ENCODE data around the gene QSER1. TPM values are rescaled to one million over a fixed set of nuclear protein-coding genes. Genes with fewer than 3 reads are reported as not detected.
A peak's percentile ranks its signal among the peaks of the same experiment; 100 is the strongest.

Gene QSER1
- total and polyA plus RNA-seq, 9 of the 15 experiments (the other 6 are each of a cell fraction or from before 2014, with no cell fraction given), result 5.8 to 33.6 (median 22.3) TPM

- TF ChIP-seq XRCC5 (IDR thresholded peaks at IDR 0.05; ENCODE audit: low read depth, low read length), result no peak
- no peak for TF ChIP-seq RNF219 (CRISPR knock-in tag; IDR thresholded peaks at IDR 0.05)
- TF ChIP-seq MIER1 (IDR thresholded peaks at IDR 0.05; ENCODE audit: low read depth), result no peak
- no peak for TF ChIP-seq CBFA2T3 (IDR thresholded peaks at IDR 0.05)
- no peak for TF ChIP-seq ZBTB26 (CRISPR knock-in tag; IDR thresholded peaks at IDR 0.05)
- TF ChIP-seq THAP7 (CRISPR knock-in tag; IDR thresholded peaks at IDR 0.05), result no peak
- TF ChIP-seq ZKSCAN8 (CRISPR knock-in tag; IDR thresholded peaks at IDR 0.05), result no peak
- no peak for TF ChIP-seq BCL6 (CRISPR knock-in tag; IDR thresholded peaks at IDR 0.05)
- no peak for TF ChIP-seq ILK (tag; IDR thresholded peaks at IDR 0.05; ENCODE audit: borderline replicate concordance, low read depth)
- TF ChIP-seq UBTF (IDR thresholded peaks at IDR 0.05; ENCODE audit: borderline replicate concordance in 1 of 2, low read depth in 2 of 2, low read length in 2 of 2), result no peak; a peak in 2 of 4 replicates
- peak; percentile 96 for TF ChIP-seq TOE1 (IDR thresholded peaks at IDR 0.05; ENCODE audit: borderline replicate concordance)
- no peak for TF ChIP-seq TOE1 (CRISPR knock-in tag; IDR thresholded peaks at IDR 0.05; ENCODE audit: borderline replicate concordance, low read depth)
- TF ChIP-seq ARID1B (IDR thresholded peaks at IDR 0.05), result peak; percentile 28; the same call in 1 of the 2 replicates
- TF ChIP-seq HIVEP1 (CRISPR knock-in tag; IDR thresholded peaks at IDR 0.05), result no peak
- TF ChIP-seq ZFP1 (CRISPR knock-in tag; IDR thresholded peaks at IDR 0.05), result no peak
- no peak for TF ChIP-seq NR1H2 (CRISPR knock-in tag; IDR thresholded peaks at IDR 0.05)
- no peak for TF ChIP-seq E2F4 (CRISPR knock-in tag; IDR thresholded peaks at IDR 0.05; ENCODE audit: low read depth)
- TF ChIP-seq TFAP4 (CRISPR knock-in tag; IDR thresholded peaks at IDR 0.05; ENCODE audit: borderline replicate concordance), result peak; percentile 49
- TF ChIP-seq CBFA2T2 (conservative IDR thresholded peaks at IDR 0.05), result peak; percentile 81
These were observed 123.3 kb downstream of the QSER1 start, which contains the start of gene DEPDC7 (continued) for GRCh38 chr11:33015621-33016551.
